Glutamatergic neuron (in vitro differentiated cells): Measurements from ENCODE around the gene GLB1L3. TPM values are rescaled to one million over a fixed set of nuclear protein-coding genes. Genes with fewer than 3 reads are reported as not detected.
A peak's percentile ranks its signal among the peaks of the same experiment; 100 is the strongest.

ENCODE experiments used
- DNase-seq: peaks from one replicate; pipeline ENCODE4 v3.0.0; 2022
- H3K27ac Mint-ChIP-seq: one replicate; pipeline ENCODE4 v1.8.0; 2020; ENCODE audit warnings: mild to moderate bottlenecking, mixed read lengths, inconsistent platforms; ENCODE audit not compliant: unreplicated experiment
- H3K27me3 Mint-ChIP-seq: one replicate; pipeline ENCODE4 v1.8.0; 2020; ENCODE audit warnings: mild to moderate bottlenecking, moderate library complexity, mixed read lengths, inconsistent platforms; ENCODE audit not compliant: unreplicated experiment
- H3K36me3 Mint-ChIP-seq: one replicate; pipeline ENCODE4 v1.8.0; 2020; ENCODE audit warnings: mild to moderate bottlenecking, mixed read lengths, inconsistent platforms; ENCODE audit not compliant: unreplicated experiment
- H3K4me1 Mint-ChIP-seq: one replicate; pipeline ENCODE4 v1.8.0; 2020; ENCODE audit warnings: mild to moderate bottlenecking, low read depth, mixed read lengths, inconsistent platforms; ENCODE audit not compliant: unreplicated experiment
- H3K4me3 Mint-ChIP-seq: one replicate; pipeline ENCODE4 v1.8.0; 2020; ENCODE audit warnings: mild to moderate bottlenecking, mixed read lengths, inconsistent platforms; ENCODE audit not compliant: unreplicated experiment
- H3K9me3 Mint-ChIP-seq: one replicate; pipeline ENCODE4 v1.8.0; 2020; ENCODE audit warnings: mild to moderate bottlenecking, moderate library complexity, mixed read lengths, inconsistent platforms; ENCODE audit not compliant: unreplicated experiment
- CTCF ChIP-seq: fragments of 200-600 bp; sonication (generic); IDR thresholded peaks from one replicate; pipeline ENCODE4 v1.5.0; 2021; ENCODE audit not compliant: partially characterized antibody, unreplicated experiment
- total RNA-seq: library from RNA; stranded (reverse); fragmentation: NEBNext Ultra II Directional; extraction: Animal tissue kit (Norgen Biotek cat#: 25700); gene quantifications from one replicate; pipeline ENCODE4 v1.2.1, GENCODE V29; 2021; ENCODE audit not compliant: unreplicated experiment

Gene GLB1L3
- total RNA-seq, 1 donor from 2014 or later = 0.83 TPM

GRCh38 chr11:134260983-134261382 lies 15.2 kb upstream of the GLB1L3 start:
- H3K9me3 Mint-ChIP-seq = no peaks in the 10 kb centered on the region

GRCh38 chr11:134261626-134262488 lies 14.3 kb upstream of the GLB1L3 start:
- Mint-ChIP-seq H3K9me3 (no peaks in the 10 kb centered on the region), H3K27ac (no peak overlapping the region), H3K27me3 (no peaks in the 10 kb centered on the region), H3K4me1 (no peaks in the 10 kb centered on the region), H3K4me3 (no peak overlapping the region), H3K36me3 (no peaks in the 10 kb centered on the region)
- peak; percentile 69 for TF ChIP-seq CTCF
- peak; percentile 59 for DNase-seq

More at GRCh38 chr11:134260983-134261382, 15.2 kb upstream of the GLB1L3 start:
- H3K4me1 Mint-ChIP-seq = no peaks in the 10 kb centered on the region
- no peaks in the 10 kb centered on the region for H3K27me3 Mint-ChIP-seq
- no peak overlapping the region for H3K27ac Mint-ChIP-seq
- TF ChIP-seq CTCF = no peak
- no peak overlapping the region for H3K4me3 Mint-ChIP-seq
- H3K36me3 Mint-ChIP-seq = no peaks in the 10 kb centered on the region
- DNase-seq = no peak

GRCh38 chr11:134264966-134265764 lies 11.0 kb upstream of the GLB1L3 start:
- Mint-ChIP-seq H3K4me3 (no peak overlapping the region), H3K27me3 (no peaks in the 10 kb centered on the region), H3K9me3 (no peaks in the 10 kb centered on the region), H3K4me1 (no peaks in the 10 kb centered on the region), H3K27ac (no peak overlapping the region), H3K36me3 (no peaks in the 10 kb centered on the region)
- no peak for TF ChIP-seq CTCF
- DNase-seq = no peak

GRCh38 chr11:134266440-134266839 lies 9.7 kb upstream of the GLB1L3 start:
- no peak overlapping the region for H3K4me3 Mint-ChIP-seq
- peaks cover 2% of the 10 kb centered on the region for H3K4me1 Mint-ChIP-seq
- TF ChIP-seq CTCF = no peak
- H3K36me3 Mint-ChIP-seq = no peaks in the 10 kb centered on the region
- no peak overlapping the region for H3K27ac Mint-ChIP-seq
- no peak for DNase-seq
- no peaks in the 10 kb centered on the region for H3K27me3 Mint-ChIP-seq
- H3K9me3 Mint-ChIP-seq = peaks cover under 1% of the 10 kb centered on the region
